H9 (cell line): ENCODE data around the gene CTU1. TPM values are rescaled to one million over a fixed set of nuclear protein-coding genes. Genes with fewer than 3 reads are reported as not detected.

Experiments used
- DNase-seq: peaks from one replicate; pipeline ENCODE4 v3.0.0-alpha.2; 2017
- H2AFZ ChIP-seq: one replicate; pipeline ENCODE4 v1.6.1; 2013; ENCODE audit warnings: mild to moderate bottlenecking, low read length, control low read depth, moderate library complexity
- H2AK5ac ChIP-seq: 2 replicates; pipeline ENCODE4 v1.6.1; 2013; ENCODE audit warnings: low read length, control low read depth, mixed read lengths; ENCODE audit not compliant: insufficient read length
- H2BK120ac ChIP-seq: one replicate; pipeline ENCODE4 v1.6.1; 2013; ENCODE audit warnings: low read depth, mild to moderate bottlenecking, low read length, control low read depth, inconsistent platforms; ENCODE audit not compliant: poor library complexity, severe bottlenecking
- H2BK12ac ChIP-seq: 2 replicates; pipeline ENCODE4 v1.6.1; 2013; ENCODE audit warnings: low read length, control low read depth, mixed read lengths, low read depth; ENCODE audit not compliant: insufficient read length
- H2BK15ac ChIP-seq: 2 replicates; pipeline ENCODE4 v1.6.1; 2013; ENCODE audit warnings: low read depth, low read length, control low read depth
- H2BK20ac ChIP-seq: one replicate; pipeline ENCODE4 v1.6.1; 2013; ENCODE audit warnings: low read depth, mild to moderate bottlenecking, low read length, control low read depth, inconsistent platforms; ENCODE audit not compliant: poor library complexity, severe bottlenecking
- H2BK5ac ChIP-seq: 2 replicates; pipeline ENCODE4 v1.6.1; 2013; ENCODE audit warnings: low read length, control low read depth, mixed read lengths; ENCODE audit not compliant: insufficient read length
- H3K14ac ChIP-seq: 2 replicates; pipeline ENCODE4 v1.6.1; 2013; ENCODE audit warnings: low read length, control low read depth; ENCODE audit not compliant: insufficient read depth
- H3K18ac ChIP-seq: 2 replicates; pipeline ENCODE4 v1.6.1; 2013; ENCODE audit warnings: low read depth, mild to moderate bottlenecking, mixed read lengths, low read length, control low read depth; ENCODE audit not compliant: insufficient read length
- H3K23ac ChIP-seq: 2 replicates; pipeline ENCODE4 v1.6.1; 2013; ENCODE audit warnings: low read length, control low read depth, mixed read lengths, low read depth; ENCODE audit not compliant: insufficient read length
- H3K23me2 ChIP-seq: 2 replicates; pipeline ENCODE4 v1.6.1; 2013; ENCODE audit warnings: low read depth, mild to moderate bottlenecking, mixed read lengths, low read length, control low read depth; ENCODE audit not compliant: insufficient read length, poor library complexity, severe bottlenecking
- H3K27ac ChIP-seq: 2 replicates; pipeline ENCODE4 v1.5.1; 2013; ENCODE audit warnings: low read length, control low read depth, mixed read lengths, low read depth; ENCODE audit not compliant: insufficient read length
- H3K27me3 ChIP-seq: 2 replicates; pipeline ENCODE4 v1.6.1; 2013; ENCODE audit warnings: low read length, control low read depth, inconsistent platforms; ENCODE audit not compliant: insufficient read depth
- H3K4ac ChIP-seq: 2 replicates; pipeline ENCODE4 v1.6.1; 2013; ENCODE audit warnings: low read depth, mild to moderate bottlenecking, control low read depth, inconsistent platforms, low read length, moderate library complexity
- H3K4me1 ChIP-seq: 2 replicates; pipeline ENCODE4 v1.6.1; 2013; ENCODE audit warnings: low read length, control low read depth, inconsistent platforms; ENCODE audit not compliant: insufficient read depth
- H3K4me2 ChIP-seq: 2 replicates; pipeline ENCODE4 v1.6.1; 2013; ENCODE audit warnings: low read length, control low read depth, mixed read lengths; ENCODE audit not compliant: insufficient read length, insufficient read depth
- H3K56ac ChIP-seq: 2 replicates; pipeline ENCODE4 v1.6.1; 2013; ENCODE audit warnings: low read depth, mild to moderate bottlenecking, mixed read lengths, low read length, control low read depth; ENCODE audit not compliant: insufficient read length
- H3K79me1 ChIP-seq: 2 replicates; pipeline ENCODE4 v1.6.1; 2013; ENCODE audit warnings: low read depth, mild to moderate bottlenecking, moderate library complexity, low read length, control low read depth, inconsistent platforms; ENCODE audit not compliant: insufficient read depth, poor library complexity, severe bottlenecking
- H3K79me2 ChIP-seq: 2 replicates; pipeline ENCODE4 v1.6.1; 2013; ENCODE audit warnings: low read length, control low read depth, inconsistent platforms; ENCODE audit not compliant: insufficient read depth
- H3K9ac ChIP-seq: 2 replicates; pipeline ENCODE4 v1.6.1; 2013; ENCODE audit warnings: low read length, control low read depth, mixed read lengths; ENCODE audit not compliant: insufficient read length; ENCODE audit errors: extremely low read depth
- H3K9me3 ChIP-seq: one replicate; pipeline ENCODE4 v1.6.1; 2013; ENCODE audit warnings: low read depth, low read length, inconsistent platforms; ENCODE audit not compliant: control insufficient read depth
- H3T11ph ChIP-seq: one replicate; pipeline ENCODE4 v1.6.1; 2013; ENCODE audit warnings: mild to moderate bottlenecking, low read length, control low read depth, inconsistent platforms
- H4K20me1 ChIP-seq: one replicate; pipeline ENCODE4 v1.6.1; 2013; ENCODE audit not compliant: control insufficient read depth, insufficient read length, insufficient read depth
- H4K5ac ChIP-seq: 2 replicates; pipeline ENCODE4 v1.6.1; 2013; ENCODE audit warnings: low read depth, mild to moderate bottlenecking, mixed read lengths, low read length, control low read depth; ENCODE audit not compliant: insufficient read length
- H4K8ac ChIP-seq: replicated peaks from 2 replicates; pipeline ENCODE4 v1.6.1; 2013; ENCODE audit warnings: low read length, control low read depth, mixed read lengths, low read depth; ENCODE audit not compliant: insufficient read length
- H4K91ac ChIP-seq: 2 replicates; pipeline ENCODE4 v1.6.1; 2013; ENCODE audit warnings: low read depth, mild to moderate bottlenecking, moderate library complexity, mixed read lengths, low read length, control low read depth; ENCODE audit not compliant: insufficient read length
- H3K27ac Mint-ChIP-seq, 3 experiments: 2 replicates in 2 of 3; 3 replicates in 1 of 3; pipeline ENCODE4 v1.8.0; 2020 to 2021; ENCODE audit warnings: mixed read lengths in 3 of 3, mild to moderate bottlenecking in 1 of 3, moderate library complexity in 1 of 3
- H3K27me3 Mint-ChIP-seq: 2 replicates; pipeline ENCODE4 v1.8.0; 2021; ENCODE audit warnings: low read depth, mild to moderate bottlenecking, moderate library complexity, mixed read lengths
- H3K36me3 Mint-ChIP-seq, 3 experiments: 2 replicates in 2 of 3; 3 replicates in 1 of 3; pipeline ENCODE4 v1.8.0; 2020 to 2021; ENCODE audit warnings: low read depth in 3 of 3, mixed read lengths in 3 of 3; ENCODE audit not compliant: insufficient read depth in 1 of 3
- H3K4me1 Mint-ChIP-seq, 2 experiments: 2 replicates each; pipeline ENCODE4 v1.8.0; 2020; ENCODE audit warnings: mixed read lengths in 2 of 2
- H3K4me3 Mint-ChIP-seq, 2 experiments: 2 replicates in 1 of 2; 3 replicates in 1 of 2; pipeline ENCODE4 v1.8.0; 2020 to 2021; ENCODE audit warnings: mild to moderate bottlenecking in 2 of 2, mixed read lengths in 2 of 2, moderate library complexity in 1 of 2
- H3K9me3 Mint-ChIP-seq, 2 experiments: 2 replicates in 1 of 2; 3 replicates in 1 of 2; pipeline ENCODE4 v1.8.0; 2020; ENCODE audit warnings: mild to moderate bottlenecking in 2 of 2, mixed read lengths in 2 of 2, moderate library complexity in 1 of 2
- WGBS: extraction: QIAGEN DNeasy Blood & Tissue Kit; methylation state at CpG from one replicate; pipeline ENCODE4 v1.1.7; 2013; ENCODE audit warnings: missing lambda C conversion rate, low lambda C conversion rate, mixed read lengths; ENCODE audit not compliant: insufficient read length; ENCODE audit errors: extremely low coverage; 5-methylcytosine and 5-hydroxymethylcytosine counted together
- total RNA-seq: library from RNA; stranded (reverse); gene quantifications from 2 replicates; pipeline ENCODE4 v1.2.1, GENCODE V29; 2021
- TF ChIP-seq, protein P1 (sequence below): fragments of 200-600 bp; sonication (generic); conservative IDR thresholded peaks from 3 replicates; pipeline ENCODE4 v1.8.0; 2021; ENCODE audit warnings: antibody characterized with exemption, mild to moderate bottlenecking

The CTU1 gene
- total RNA-seq, 1 experiment from 2014 or later: 8.8 TPM

- WGBS: no CpG with 5 or more reads among the region's 7 CpGs
- Mint-ChIP-seq H3K27ac (no peak overlapping the region), H3K9me3 (no peaks in the 10 kb centered on the region), H3K36me3 (peaks cover 0 to 29% (median 6%) of the 10 kb centered on the region in 3 experiments; a peak in 4 of 7 replicates), H3K27me3 (no peaks in the 10 kb centered on the region), H3K4me3 (no peak overlapping the region), H3K4me1 (peaks cover 5 to 6% of the 10 kb centered on the region in 2 experiments)
- no peak overlapping the region for H4K91ac ChIP-seq
- no peaks in the 10 kb centered on the region for H3K9me3 ChIP-seq
- H3K27ac ChIP-seq: no peak overlapping the region
- no peak overlapping the region for H3T11ph ChIP-seq
- H3K14ac ChIP-seq: no peak overlapping the region
- no peaks in the 10 kb centered on the region for H3K27me3 ChIP-seq
- H2BK5ac ChIP-seq: no peak overlapping the region
- H3K4me2 ChIP-seq: no peak overlapping the region
- H3K23ac ChIP-seq: no peak overlapping the region
- DNase-seq: no peak
- H3K56ac ChIP-seq: no peak overlapping the region
- no peak overlapping the region for H3K9ac ChIP-seq
- no peak overlapping the region for H2AK5ac ChIP-seq
- H3K18ac ChIP-seq: no peak overlapping the region
- no peak overlapping the region for H2AFZ ChIP-seq
- H3K23me2 ChIP-seq: peaks cover 6% of the 10 kb centered on the region
- H2BK120ac ChIP-seq: no peak overlapping the region
- no peaks in the 10 kb centered on the region for H3K79me2 ChIP-seq
- no peak overlapping the region for H3K4ac ChIP-seq
- no peak overlapping the region for H4K8ac ChIP-seq
- peaks cover 3% of the 10 kb centered on the region; the same call in 1 of the 2 replicates for H3K4me1 ChIP-seq
- no peak overlapping the region for H4K5ac ChIP-seq
- TF ChIP-seq, protein P1, sequence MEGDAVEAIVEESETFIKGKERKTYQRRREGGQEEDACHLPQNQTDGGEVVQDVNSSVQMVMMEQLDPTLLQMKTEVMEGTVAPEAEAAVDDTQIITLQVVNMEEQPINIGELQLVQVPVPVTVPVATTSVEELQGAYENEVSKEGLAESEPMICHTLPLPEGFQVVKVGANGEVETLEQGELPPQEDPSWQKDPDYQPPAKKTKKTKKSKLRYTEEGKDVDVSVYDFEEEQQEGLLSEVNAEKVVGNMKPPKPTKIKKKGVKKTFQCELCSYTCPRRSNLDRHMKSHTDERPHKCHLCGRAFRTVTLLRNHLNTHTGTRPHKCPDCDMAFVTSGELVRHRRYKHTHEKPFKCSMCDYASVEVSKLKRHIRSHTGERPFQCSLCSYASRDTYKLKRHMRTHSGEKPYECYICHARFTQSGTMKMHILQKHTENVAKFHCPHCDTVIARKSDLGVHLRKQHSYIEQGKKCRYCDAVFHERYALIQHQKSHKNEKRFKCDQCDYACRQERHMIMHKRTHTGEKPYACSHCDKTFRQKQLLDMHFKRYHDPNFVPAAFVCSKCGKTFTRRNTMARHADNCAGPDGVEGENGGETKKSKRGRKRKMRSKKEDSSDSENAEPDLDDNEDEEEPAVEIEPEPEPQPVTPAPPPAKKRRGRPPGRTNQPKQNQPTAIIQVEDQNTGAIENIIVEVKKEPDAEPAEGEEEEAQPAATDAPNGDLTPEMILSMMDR: no peak
- no peak overlapping the region for H2BK20ac ChIP-seq
- H2BK12ac ChIP-seq: no peak overlapping the region
- no peak overlapping the region for H2BK15ac ChIP-seq
- no peaks in the 10 kb centered on the region for H4K20me1 ChIP-seq
- H3K79me1 ChIP-seq: no peaks in the 10 kb centered on the region
Observed at GRCh38 chr19:51102991-51103390, 5.2 kb downstream of the CTU1 start.
